ENCODE measurements around the gene SLC27A2.

DNA sequence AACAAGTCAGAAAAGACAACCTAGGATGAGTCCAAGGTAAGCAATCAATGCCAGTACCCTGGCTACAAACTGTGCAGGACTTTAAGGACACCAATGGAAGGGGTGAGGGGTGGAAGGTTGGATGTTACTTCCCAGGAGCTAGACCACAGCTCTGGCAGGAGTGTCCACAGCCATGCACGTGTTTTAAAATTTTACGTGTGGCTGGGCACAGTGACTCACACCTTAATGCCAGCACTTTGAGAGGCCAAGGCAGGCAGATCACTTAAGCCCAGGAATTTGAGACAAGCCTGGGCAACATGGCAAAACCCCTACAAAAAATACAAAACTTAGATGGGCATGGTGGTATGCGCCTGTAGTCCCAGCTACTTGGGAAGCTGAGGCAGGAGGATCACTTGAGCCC, 98.3 kb downstream of the SLC27A2 start:
- TF ChIP-seq, protein P1, sequence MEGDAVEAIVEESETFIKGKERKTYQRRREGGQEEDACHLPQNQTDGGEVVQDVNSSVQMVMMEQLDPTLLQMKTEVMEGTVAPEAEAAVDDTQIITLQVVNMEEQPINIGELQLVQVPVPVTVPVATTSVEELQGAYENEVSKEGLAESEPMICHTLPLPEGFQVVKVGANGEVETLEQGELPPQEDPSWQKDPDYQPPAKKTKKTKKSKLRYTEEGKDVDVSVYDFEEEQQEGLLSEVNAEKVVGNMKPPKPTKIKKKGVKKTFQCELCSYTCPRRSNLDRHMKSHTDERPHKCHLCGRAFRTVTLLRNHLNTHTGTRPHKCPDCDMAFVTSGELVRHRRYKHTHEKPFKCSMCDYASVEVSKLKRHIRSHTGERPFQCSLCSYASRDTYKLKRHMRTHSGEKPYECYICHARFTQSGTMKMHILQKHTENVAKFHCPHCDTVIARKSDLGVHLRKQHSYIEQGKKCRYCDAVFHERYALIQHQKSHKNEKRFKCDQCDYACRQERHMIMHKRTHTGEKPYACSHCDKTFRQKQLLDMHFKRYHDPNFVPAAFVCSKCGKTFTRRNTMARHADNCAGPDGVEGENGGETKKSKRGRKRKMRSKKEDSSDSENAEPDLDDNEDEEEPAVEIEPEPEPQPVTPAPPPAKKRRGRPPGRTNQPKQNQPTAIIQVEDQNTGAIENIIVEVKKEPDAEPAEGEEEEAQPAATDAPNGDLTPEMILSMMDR (conservative IDR thresholded peaks at IDR 0.05; ENCODE audit: low read depth, low read length): no peak
- TF ChIP-seq EZH2 (IDR thresholded peaks at IDR 0.05; ENCODE audit: low read length, unreplicated experiment): no peak

Data from PC-3 (cell line).